HG03135 (cell line): ENCODE results near the gene ZNF319.

Source experiments
- ATAC-seq: cut with Tn5 transposase; IDR thresholded peaks from one replicate; pipeline ENCODE4 v1.9.1; 2021; ENCODE audit warnings: mild to moderate bottlenecking, moderate library complexity; ENCODE audit not compliant: unreplicated experiment

ZNF319 gene

DNA sequence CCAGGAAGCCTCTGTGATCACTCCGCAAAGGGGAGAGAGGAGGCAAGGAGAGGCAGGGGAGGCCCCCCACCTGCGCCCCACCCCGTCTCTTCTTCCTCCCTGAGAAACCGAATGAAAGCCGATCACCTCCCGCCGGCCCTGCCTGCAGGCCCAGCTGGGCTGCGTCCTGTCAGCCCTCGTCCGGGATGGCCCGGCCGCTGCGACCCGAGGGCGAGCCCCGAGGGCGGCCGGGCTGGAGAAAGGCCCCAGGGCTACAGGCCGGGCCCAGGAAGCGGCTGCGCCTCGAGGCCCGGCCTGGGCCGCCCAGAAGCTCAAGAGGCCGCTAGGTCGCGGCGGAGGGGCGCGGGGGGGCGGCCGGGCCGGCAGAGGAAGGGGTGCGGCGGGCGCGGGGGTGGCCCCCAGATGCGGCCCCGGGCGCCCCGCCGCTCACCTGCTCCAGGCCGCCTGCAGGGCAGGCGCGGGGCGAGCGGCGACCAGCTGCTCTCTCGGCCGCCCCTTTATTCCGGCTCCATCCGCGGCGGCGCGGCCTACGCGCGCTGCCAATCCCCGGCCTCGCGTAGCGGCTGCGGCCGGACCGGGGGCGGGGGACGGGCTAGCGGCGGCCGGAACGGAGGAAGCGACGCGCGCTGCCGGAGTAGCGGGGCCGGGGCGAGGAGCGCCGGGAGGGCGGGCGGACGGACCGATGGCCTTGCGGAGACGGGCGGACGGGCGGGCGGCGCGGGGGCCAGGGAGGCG, at the start of gene ZNF319:
TSS of gene ZNF319 (minus strand) at position 702 of the 735 bp plus-strand sequence. CDS start 2,407 bp downstream, outside the sequence.
- peak; percentile 25 for ATAC-seq

GRCh38 chr16:58049232-58050185, 49.0 kb upstream of the ZNF319 start:
- no peak for ATAC-seq

DNA sequence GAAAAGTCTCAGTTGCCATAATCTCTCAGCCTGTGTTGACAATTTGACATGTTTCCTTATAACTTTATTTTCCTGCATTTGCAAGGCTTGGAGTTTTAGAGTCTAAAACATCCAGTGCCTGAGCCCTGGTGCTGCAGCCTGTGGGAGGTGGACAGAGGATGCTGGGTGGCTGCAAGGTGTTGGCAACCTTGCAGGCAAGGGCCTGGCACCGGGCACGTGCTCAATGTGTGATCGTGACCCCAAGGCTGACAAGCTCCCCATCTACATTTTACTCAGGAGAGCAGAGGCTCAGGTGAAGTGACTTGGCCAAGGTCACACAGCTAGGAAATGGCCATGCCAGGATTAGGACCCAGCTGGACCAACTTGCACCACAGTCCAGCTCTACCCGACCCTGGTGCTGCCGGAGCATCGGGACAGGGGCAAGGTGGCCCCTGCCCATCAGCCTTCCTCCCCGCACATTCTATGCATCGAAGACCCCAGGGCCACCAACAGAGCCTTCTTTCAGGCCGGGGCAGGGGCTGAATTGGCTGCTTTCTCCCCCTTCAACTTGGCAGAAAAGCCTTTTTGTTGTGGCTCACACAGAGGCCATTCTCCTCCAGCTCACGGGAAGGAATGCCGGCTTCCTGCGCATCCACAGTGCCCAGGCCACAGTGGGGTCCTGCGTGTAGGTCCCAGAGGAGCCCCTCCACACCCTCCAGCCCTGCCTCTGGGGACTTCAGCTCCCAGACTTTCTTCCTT, 48.2 kb upstream of the ZNF319 start:
- ATAC-seq = no peak

GRCh38 chr16:58047557-58048348, 47.3 kb upstream of the ZNF319 start:
- no peak for ATAC-seq

DNA sequence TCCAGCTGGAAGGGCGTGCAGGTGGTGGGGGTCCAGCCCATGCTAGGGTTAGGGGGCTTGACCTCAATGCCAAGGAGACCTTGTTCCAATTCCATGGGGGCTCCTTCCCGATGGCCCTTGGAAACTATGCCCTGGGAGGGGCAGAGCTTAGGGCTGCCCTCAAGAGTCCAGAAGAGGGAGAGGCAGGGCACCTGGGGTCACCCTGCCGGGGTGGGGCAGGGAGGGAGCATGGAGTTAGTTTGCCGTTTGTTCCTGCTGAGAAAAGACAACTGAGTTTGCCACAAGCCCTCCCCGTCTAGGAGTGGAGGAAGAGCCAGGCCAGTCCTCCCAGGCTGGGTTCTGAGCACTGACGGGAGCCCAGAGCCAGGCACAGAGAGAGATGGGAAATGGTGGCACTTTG, 46.5 kb upstream of the ZNF319 start:
- no peak for ATAC-seq

DNA sequence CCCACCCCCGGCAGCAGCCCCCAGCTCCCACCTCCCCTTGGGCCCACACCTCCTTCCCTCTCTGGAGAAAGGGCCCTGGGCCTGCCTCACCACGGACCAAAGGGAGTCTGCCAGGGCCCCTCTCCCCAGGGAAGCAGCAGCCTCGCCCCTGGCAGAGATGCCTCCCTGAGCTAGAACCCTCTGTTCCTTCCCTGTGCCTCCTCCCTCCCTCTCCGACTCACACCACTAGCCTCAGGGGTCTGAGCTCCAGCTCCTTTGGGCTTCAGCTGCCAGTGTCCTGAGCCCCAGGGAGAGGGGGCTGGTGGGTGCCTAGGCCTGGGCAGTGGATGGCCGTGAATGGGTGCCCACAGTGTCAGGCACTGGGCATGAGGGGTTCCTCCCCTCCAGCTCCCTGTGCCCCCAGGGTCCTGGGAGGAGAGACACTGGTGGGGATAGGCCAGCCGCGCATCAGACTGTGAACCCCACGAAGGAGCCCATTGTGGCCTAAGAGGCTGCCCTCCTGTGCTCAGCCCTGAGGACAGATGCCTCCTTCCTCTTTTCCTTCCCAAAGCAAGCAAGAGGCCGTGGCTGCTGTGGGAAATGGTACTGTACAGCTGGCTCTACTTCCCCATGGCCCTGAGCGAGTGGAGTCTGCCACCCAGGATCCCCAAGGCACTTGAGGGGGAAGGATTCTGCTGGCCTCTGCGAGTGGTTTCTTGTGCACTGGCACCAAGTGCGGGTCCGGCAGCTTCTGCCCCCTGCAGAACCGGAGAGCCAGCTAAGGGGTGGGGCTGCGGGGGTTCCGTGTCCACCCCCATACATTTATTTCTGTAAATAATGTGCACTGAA, 45.8 kb upstream of the ZNF319 start:
- no peak for ATAC-seq

DNA sequence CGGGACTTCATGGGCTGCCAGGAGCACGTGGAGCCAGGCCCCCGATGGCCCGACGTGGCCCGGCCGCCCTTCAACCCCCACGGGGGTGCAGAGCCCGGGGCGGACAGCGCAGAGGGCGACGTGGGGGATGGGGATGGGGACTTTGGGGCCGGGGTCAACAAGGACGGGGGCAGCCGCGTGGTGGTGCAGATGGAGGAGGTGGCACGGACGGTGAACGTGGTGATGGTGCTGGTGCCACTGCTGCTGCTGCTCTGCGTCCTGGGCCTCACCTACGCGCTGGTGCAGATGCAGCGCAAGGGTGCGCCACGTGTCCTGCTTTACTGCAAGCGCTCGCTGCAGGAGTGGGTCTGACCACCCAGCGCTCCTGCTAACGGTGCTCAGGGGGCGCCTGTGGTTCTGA, 44.6 kb upstream of the ZNF319 start:
- ATAC-seq = no peak

DNA sequence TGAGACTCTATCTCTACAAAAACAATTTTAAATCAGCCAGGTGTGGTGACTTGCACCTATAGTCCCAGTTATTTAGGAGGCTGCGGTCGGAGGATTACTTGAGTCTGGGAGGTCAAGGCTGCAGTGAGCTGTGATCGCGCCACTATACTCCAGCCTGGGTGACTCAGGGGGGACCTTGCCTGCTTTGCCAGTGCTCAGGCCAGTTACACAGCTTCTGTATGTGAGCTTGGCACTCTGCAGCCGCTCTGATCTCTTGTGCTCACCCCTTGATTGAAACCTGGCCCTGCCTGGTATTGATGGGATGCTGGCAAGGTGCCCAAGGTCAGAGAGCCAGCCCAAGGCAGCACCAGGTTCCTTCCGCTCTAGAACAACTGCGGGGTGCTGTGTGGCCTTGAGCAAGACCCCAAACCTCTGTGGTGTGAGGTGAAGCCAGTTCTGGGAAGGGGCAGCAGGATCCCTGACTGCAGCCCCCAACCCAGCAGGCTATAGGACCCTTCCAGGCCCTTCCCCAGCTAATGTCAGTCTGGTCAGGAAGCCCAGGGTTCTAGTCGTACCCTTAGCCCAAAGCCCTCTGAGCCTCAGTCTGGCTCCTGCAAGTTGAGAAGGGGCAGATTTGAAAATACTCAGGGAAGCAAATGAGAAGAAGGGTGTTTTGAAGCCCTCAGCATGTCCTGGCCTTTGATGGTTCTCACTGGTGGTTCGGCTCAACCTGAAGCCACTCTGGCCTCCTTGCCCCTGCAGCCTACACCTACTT, 44.0 kb upstream of the ZNF319 start:
- ATAC-seq = no peak

DNA sequence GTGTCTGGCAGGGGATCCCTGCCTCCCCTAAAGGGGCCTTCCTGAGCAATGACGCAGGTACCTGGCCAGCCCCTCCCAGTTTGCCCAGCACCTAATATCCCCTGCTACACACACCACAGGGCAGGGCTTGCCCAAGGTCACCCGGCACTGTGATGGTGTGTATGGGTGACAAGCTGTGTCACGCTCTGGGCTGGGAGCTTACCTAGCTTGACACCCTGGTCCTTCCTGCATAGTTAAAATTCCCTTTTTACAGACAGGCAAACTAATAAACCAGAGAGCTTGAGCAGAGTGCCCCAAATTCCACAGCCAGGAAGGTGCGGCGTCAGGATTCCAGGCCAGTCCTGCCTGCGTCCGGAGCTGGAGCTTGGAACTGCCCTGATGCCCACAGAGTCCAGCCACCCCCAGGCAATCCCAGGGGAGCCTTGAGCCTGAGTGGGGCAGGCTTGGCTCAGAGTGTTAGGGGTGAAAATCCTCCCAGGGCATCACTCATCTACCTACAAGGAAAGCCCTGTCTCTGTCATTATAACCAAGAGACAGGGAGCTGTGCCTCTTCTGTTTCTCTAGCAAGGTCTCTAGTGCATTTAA, 43.2 kb upstream of the ZNF319 start:
- ATAC-seq = no peak

- ATAC-seq = no peak
Observed at GRCh38 chr16:58042886-58043515, 42.5 kb upstream of the ZNF319 start.

DNA sequence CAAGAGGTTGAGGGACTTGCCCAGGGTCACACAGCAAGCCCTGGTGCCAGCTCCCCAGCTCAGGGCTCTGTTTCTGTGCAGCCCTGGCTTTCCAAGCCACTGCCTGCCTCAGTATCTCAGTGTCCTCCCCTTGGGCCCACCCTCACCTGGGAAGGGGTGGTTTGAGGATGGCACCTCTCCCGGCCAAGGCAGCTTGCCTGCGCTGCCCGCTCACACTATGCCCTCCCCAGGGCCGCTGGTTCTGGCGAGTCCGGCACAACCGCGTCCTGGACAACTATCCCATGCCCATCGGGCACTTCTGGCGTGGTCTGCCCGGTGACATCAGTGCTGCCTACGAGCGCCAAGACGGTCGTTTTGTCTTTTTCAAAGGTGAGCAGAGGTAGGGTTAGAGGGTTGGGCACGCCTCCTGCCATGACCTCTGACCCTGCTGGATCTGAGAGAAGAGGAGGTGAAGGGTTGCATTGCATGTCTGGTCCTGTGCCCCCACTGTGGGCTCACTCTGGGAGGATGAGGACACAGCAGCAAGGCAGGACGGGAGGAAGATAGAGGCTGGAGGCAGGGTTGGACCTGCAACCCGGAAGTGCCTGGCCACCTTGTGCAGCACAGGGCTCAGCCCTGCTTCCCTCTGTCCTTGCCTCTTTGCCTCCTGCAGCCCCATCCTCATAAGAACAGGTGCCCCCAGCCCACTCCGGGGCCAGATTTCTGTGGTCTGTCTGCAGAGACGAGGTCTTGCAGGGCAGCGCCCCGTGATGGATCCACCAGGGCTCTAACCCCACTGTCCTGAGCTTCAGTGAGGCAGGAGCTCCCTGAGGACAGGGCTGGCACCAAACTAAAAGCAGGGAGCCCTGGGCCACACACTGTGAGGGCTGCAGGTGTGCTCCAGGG, 41.8 kb upstream of the ZNF319 start:
- no peak for ATAC-seq

GRCh38 chr16:58041628-58041955, 41.1 kb upstream of the ZNF319 start:
- ATAC-seq = no peak

GRCh38 chr16:58040945-58041627, 40.6 kb upstream of the ZNF319 start:
- ATAC-seq = no peak

DNA sequence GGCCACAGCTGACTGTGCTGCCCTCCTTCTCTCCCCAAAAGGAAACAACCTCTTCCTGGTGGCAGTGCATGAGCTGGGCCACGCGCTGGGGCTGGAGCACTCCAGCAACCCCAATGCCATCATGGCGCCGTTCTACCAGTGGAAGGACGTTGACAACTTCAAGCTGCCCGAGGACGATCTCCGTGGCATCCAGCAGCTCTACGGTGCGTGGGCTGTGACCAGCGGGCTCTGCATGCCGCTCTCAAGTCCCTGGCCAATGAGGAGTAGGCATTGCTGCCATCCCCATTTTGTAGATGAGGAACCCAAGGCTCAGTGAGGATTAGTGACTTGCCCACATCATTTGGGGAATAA, 40.0 kb upstream of the ZNF319 start:
- no peak for ATAC-seq

GRCh38 chr16:58039829-58040495, 39.5 kb upstream of the ZNF319 start:
- no peak for ATAC-seq

DNA sequence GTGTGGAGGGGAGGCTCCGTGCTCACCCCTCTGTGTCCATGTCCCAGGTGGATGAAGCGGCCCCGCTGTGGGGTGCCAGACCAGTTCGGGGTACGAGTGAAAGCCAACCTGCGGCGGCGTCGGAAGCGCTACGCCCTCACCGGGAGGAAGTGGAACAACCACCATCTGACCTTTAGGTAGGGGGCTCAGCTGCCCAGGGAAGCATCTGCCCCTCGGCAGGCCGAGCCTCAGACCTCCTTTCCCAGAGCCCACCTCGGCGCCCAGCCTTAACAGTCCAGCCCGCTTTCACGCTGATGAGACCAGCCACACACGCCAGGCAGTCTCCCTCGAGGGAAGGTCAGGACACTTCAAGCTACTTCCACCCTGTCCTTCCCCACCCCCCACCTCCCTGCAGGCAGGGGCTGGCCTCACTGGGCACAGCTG, 37.8 kb upstream of the ZNF319 start:
- ATAC-seq = no peak
